Fibroblast of peridontal ligament (primary cell): ENCODE measurements around the gene NRN1L.
"Not testable (repeated sequence)": the region's sequence is repeated elsewhere in the genome, so short reads cannot be mapped to it uniquely, and the experiment has no call there.

ENCODE experiments used
- DNase-seq: peaks from one replicate; pipeline ENCODE4 v3.0.0-alpha.2; 2010; ENCODE audit errors: extremely low read depth

The NRN1L gene

GRCh38 chr16:67884684-67885083 lies at the start of gene NRN1L:
Gene NRN1L, plus strand, starts transcription at chr16:67884885. Its CDS starts 19 bp downstream, at chr16:67884904.
- DNase-seq: peak; percentile 83

DNA sequence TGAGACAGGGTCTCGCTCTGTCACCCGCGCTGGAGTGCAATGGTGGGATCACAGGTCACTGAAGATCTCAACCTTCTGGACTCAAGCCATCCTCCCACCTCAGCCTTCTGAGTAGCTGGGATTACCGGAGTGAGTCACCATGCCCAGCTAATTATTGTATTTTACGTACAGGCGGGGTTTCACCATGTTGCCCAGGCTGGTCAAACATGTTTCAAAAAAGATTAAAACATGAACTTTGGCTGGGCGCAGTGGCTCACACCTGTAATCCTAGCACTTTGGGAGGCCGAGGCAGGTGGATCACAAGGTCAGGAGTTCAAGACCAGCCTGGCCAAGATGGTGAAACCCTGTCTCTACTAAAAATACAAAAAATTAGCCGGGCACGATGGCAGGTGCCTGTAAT lies 47.5 kb upstream of the NRN1L start:
- not testable (repeated sequence) for DNase-seq

DNA sequence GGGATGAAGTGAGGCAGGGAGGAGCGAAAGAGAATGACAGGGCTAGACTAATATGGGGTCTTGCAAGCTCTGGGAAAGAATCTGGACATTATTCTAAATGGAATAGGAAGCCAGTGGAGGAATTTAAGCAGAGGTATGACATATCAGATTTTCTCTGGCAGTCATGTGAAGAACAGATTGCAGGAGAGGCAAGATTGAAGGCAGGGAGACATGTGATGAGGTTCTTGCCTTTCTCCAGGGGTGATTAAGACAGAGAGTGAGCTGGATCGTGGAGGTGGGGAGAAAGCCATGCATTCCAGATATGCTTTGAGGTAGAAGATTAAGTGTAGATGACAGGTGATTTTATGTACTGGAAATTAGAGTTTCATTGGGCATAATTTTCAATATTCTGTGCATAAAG lies 46.9 kb upstream of the NRN1L start:
- DNase-seq: no peak

- no peak for DNase-seq
Observed at GRCh38 chr16:67841198-67841815, 43.4 kb upstream of the NRN1L start.

GRCh38 chr16:67841816-67842508 lies 42.7 kb upstream of the NRN1L start, which contains the start of gene THAP11:
Gene THAP11, plus strand, starts transcription at chr16:67842320. Its CDS starts 235 bp downstream, at chr16:67842555.
- DNase-seq: peak; percentile 94

- DNase-seq: peak; percentile 46
Observed at GRCh38 chr16:67842509-67843342, 42.0 kb upstream of the NRN1L start.

GRCh38 chr16:67843343-67843765 lies 41.3 kb upstream of the NRN1L start:
- peak; percentile 31 for DNase-seq

GRCh38 chr16:67844497-67844896 lies 40.2 kb upstream of the NRN1L start:
- peak; percentile 52 for DNase-seq

DNA sequence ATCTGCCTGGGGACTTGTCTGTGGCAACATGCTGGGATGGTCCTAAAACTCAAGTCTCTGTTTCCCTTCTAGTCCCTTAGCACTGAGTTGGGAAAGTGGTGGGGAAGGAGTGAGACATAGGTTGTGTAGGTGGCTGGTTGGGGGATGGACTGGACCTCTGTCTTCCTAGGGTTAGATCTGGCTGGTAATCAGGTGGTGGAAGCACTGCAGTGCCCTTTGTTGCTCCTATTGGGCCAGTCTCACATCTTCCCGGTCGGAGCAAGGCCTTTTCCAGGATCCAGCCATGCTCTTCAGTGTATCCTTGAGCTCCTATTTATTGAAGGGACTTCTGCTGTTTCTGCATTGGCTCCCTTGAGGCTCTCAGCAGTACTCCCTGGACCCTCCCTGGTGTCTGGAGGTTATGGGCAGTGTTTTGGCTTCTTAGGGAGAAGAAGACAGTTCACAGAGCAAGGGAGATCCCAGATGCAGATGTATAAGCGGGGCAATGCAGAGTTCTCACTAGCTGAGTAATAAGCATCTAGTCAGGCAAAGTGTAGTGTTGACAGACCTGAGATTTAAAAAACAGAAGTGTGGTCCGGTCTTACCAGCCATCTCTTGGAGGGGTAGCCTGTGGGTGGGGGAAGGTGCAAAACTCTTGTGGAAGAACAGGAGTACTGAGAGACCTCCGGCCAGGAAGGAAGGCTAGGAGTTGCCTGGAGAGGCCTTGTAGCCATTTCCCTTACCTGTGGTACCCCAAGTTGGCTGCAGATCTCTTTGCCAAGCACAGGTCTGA lies 39.2 kb upstream of the NRN1L start:
- DNase-seq: no peak

GRCh38 chr16:67846063-67846319 lies 38.7 kb upstream of the NRN1L start:
- no peak for DNase-seq

DNA sequence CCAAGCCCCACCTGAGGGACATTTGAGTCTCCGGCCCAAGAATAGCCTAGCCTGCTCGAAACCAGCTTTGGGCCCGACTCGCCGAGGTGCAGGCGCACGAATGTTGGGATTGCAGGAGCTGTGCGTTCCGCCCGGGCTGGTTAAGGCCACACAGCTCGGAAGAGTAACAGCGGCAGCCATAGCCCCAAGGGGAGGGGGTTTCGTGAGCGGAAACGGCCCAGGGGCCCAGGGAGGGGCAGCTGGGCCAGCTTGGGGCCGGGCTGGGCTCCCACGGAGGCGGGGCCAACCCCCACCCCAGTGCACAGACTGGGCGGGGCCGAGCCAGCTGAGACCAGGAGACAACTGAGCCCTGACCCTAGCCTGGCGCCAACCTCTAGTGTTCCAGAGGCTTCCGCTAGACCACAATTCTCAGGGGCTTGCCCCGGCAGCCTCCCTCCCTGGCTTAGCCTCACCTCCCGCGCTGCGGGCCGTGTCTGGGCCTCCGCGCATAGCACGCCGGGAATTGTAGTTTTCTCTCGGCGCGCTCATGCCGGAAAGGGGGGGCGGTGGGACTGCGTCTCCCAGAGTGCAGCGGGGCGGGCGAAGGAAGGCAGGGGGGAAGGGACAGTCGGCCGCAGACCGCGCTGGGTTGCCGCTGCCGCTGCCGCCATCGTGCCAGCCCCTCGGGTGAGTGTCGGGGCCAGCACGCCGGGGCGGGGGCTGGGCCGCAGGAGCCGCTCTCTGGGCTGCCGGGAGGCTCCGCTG lies 38.2 kb upstream of the NRN1L start, which contains the start of gene NUTF2:
Gene NUTF2 (plus strand): TSS at position 614 of the 744 bp plus-strand sequence. CDS start 18,198 bp downstream, outside the sequence.
- DNase-seq: peak; percentile 87

DNA sequence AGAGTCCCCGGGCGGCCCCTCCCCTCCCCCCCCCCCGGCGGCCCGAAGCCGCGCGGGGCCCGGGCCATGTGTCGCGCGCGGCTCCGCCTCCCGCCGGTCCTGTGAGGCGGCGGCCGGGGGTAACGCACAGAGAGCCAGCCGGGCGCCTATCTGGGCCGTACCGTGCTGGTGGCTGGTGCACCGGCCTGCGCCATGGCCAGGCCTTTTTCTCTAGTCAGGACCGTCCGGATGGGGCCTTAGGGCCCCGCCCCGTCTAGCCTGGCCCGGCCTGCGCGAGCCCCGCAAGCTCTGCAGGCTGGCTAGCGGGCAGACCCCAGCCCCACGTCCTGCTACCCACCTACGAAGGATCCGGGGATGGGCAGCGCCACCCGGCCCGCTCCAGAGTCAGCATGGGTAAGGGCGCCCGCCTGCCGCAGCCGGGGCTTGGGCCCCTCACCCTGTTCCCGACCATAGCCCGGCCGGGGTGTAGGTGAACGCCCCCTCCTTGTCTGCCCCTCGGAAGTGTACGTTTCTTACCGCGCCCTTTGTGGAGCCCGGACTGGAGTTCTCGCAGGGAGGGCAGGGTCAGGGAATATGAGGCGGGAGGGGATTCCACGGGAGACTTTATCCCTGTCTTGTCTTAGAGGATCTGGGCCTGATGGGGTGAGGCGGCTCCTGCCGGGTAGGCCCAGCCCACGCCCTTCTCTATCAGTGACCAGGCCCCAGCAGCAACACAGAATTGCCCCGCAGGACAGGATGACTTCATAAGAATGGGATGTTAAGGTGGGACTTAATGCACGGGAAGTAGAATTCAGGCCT lies 37.4 kb upstream of the NRN1L start, which contains the start of gene CENPT:
Gene CENPT (minus strand): TSS at position 630 of the 798 bp plus-strand sequence. CDS start 13,834 bp downstream, outside the sequence.
- DNase-seq: peak; percentile 28

GRCh38 chr16:67848118-67848517 lies 36.6 kb upstream of the NRN1L start:
- DNase-seq: no peak

- no peak for DNase-seq
Observed at GRCh38 chr16:67853670-67854069, 31.0 kb upstream of the NRN1L start.

DNA sequence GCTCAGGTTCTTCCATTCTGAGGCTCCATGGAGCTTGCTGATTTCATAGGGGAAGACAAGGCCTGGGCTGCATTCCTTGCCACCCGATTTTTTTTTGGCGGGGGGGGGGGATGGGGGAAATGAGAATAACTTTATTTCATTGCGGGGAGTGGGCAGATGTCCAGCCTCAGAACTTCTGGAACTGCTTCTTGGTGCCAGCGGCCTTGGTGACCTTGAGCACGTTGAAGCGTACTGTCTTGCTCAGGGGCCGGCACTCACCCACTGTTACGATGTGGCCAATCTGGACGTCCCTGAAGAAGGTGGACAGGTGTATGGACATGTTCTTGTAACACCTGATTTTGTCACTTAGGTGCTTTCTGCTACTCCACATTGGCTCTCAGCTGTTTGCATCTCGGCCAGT lies 28.9 kb upstream of the NRN1L start:
- no peak for DNase-seq

- DNase-seq: no peak
Observed at GRCh38 chr16:67856927-67857546, 27.6 kb upstream of the NRN1L start.

- peak; percentile 84 for DNase-seq
Observed at GRCh38 chr16:67857547-67858233, 27.0 kb upstream of the NRN1L start.

DNA sequence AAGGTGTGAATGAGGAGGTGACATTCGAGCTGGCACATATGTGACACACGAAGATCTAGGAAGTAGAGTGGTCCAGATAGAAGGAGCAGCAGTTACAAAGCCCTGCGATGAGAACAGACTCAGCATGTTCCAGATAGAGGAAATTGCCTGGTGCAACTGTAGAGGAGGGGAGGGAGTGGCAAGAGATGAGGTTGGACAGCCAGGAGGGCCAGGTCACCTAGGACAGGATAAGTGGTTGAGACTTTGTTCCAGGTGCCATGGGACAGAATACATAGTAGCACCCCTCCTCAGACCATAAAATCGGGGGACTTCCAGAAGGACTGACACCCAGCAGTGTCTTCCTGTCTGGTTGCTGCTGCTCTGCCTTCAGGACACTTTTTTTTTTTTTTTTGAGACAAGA lies 26.2 kb upstream of the NRN1L start:
- no peak for DNase-seq
